Left ventricle myocardium inferior (tissue), 1 donor: ENCODE results near the gene TOMM40. TPM values are rescaled to one million over a fixed set of nuclear protein-coding genes. Genes with fewer than 3 reads are reported as not detected.

Experiments
- DNase-seq: peaks from one replicate; pipeline ENCODE4 v3.0.0-alpha.2; 2020
- H3K27ac ChIP-seq: fragments of 200-600 bp; replicated peaks from 2 replicates; pipeline ENCODE4 v1.8.0; 2021
- H3K27me3 ChIP-seq: fragments of 200-600 bp; 2 replicates; pipeline ENCODE4 v1.8.0; 2021; ENCODE audit warnings: low read depth
- H3K36me3 ChIP-seq: fragments of 200-600 bp; 2 replicates; pipeline ENCODE4 v1.8.0; 2021
- H3K4me1 ChIP-seq: fragments of 200-600 bp; 2 replicates; pipeline ENCODE4 v1.8.0; 2021
- H3K4me3 ChIP-seq: fragments of 200-600 bp; 2 replicates; pipeline ENCODE4 v1.8.0; 2021; ENCODE audit warnings: mild to moderate bottlenecking, moderate library complexity
- H3K9me3 ChIP-seq: fragments of 200-600 bp; replicated peaks from 2 replicates; pipeline ENCODE4 v1.8.0; 2021
- CTCF ChIP-seq: fragments of 200-600 bp; IDR thresholded peaks from 2 replicates; pipeline ENCODE4 v1.8.0; 2021; ENCODE audit warnings: antibody characterized with exemption, mild to moderate bottlenecking, borderline replicate concordance
- intact Hi-C: fragments of 100-400 bp; cut with micrococcal nuclease; formaldehyde crosslinking; loops from one replicate; pipeline ENCODE4 v1.11.0; 2022
- total RNA-seq: library from RNA; stranded (reverse); fragmentation: NEBNext Ultra II Directional; extraction: Animal tissue kit (Norgen Biotek cat#: 25700); gene quantifications from one replicate; pipeline ENCODE4 v1.2.1, GENCODE V29; 2021
- donor health status: DM: no; HTN: yes; CAD: no; lungs with severe emphysema.

TOMM40 gene
- total RNA-seq, 1 donor from 2014 or later = 47.3 TPM

GRCh38 chr19:44894946-44895345 lies 3.9 kb downstream of the TOMM40 start:
- Histone ChIP-seq H3K4me3 (no peak overlapping the region), H3K9me3 (no peaks in the 10 kb centered on the region), H3K27ac (no peak overlapping the region), H3K36me3 (peaks cover 67% of the 10 kb centered on the region), H3K27me3 (no peaks in the 10 kb centered on the region), H3K4me1 (peaks cover 29% of the 10 kb centered on the region)
- intact Hi-C loops = no loop called here
- no peak for TF ChIP-seq CTCF
- DNase-seq = no peak

- H3K4me3 ChIP-seq = no peak overlapping the region
- no peak for TF ChIP-seq CTCF
- DNase-seq = no peak
- no peaks in the 10 kb centered on the region for H3K9me3 ChIP-seq
- H3K27me3 ChIP-seq = no peaks in the 10 kb centered on the region
- H3K27ac ChIP-seq = no peak overlapping the region
- intact Hi-C loops = no loop called here
- H3K4me1 ChIP-seq = peaks cover 5% of the 10 kb centered on the region
- peaks cover 91% of the 10 kb centered on the region for H3K36me3 ChIP-seq
These were observed 6.8 kb downstream of the TOMM40 start for GRCh38 chr19:44897835-44898234.

GRCh38 chr19:44900328-44901244 lies 9.5 kb downstream of the TOMM40 start:
- Histone ChIP-seq H3K27ac (no peak overlapping the region), H3K27me3 (peaks cover 10% of the 10 kb centered on the region), H3K4me1 (peaks cover 12% of the 10 kb centered on the region), H3K9me3 (no peaks in the 10 kb centered on the region), H3K4me3 (no peak overlapping the region), H3K36me3 (peaks cover 68% of the 10 kb centered on the region)
- DNase-seq = no peak
- intact Hi-C loops = loop anchor here (5.0 kb wide), 1 partner anchor 52 kb away; no protein-coding TSS in a partner anchor
- no peak for TF ChIP-seq CTCF

GRCh38 chr19:44903216-44903601 lies 12.2 kb downstream of the TOMM40 start:
- no peak for DNase-seq
- Histone ChIP-seq H3K27me3 (peaks cover 36% of the 10 kb centered on the region), H3K4me1 (peaks cover 22% of the 10 kb centered on the region), H3K27ac (no peak overlapping the region), H3K36me3 (peaks cover 44% of the 10 kb centered on the region), H3K9me3 (no peaks in the 10 kb centered on the region), H3K4me3 (no peak overlapping the region)
- TF ChIP-seq CTCF = no peak
- intact Hi-C loops = loop anchor here (5.0 kb wide), 1 partner anchor 49 kb away; no protein-coding TSS in a partner anchor

- peaks cover 22% of the 10 kb centered on the region for H3K4me1 ChIP-seq
- H3K27me3 ChIP-seq = peaks cover 42% of the 10 kb centered on the region
- H3K27ac ChIP-seq = no peak overlapping the region
- H3K9me3 ChIP-seq = no peaks in the 10 kb centered on the region
- intact Hi-C loops = loop anchor here (5.0 kb wide), 1 partner anchor 48 kb away; no protein-coding TSS in a partner anchor
- peak; percentile 99 for TF ChIP-seq CTCF
- no peak overlapping the region for H3K4me3 ChIP-seq
- peak; percentile 74 for DNase-seq
- H3K36me3 ChIP-seq = peaks cover 38% of the 10 kb centered on the region
These were observed 12.8 kb downstream of the TOMM40 start for GRCh38 chr19:44903602-44904425.
